Endodermal cell (in vitro differentiated cells): Measurements from ENCODE around the gene CXCL1. TPM values are rescaled to one million over a fixed set of nuclear protein-coding genes. Genes with fewer than 3 reads are reported as not detected.

Experiments used
- DNase-seq: peaks from one replicate; pipeline ENCODE4 v3.0.0-alpha.2; 2017
- H3K27ac ChIP-seq: 2 replicates; pipeline ENCODE4 v1.5.1; 2013; ENCODE audit warnings: mild to moderate bottlenecking, low read depth, low read length, moderate library complexity
- H3K27me3 ChIP-seq: 2 replicates; pipeline ENCODE4 v1.6.1; 2013; ENCODE audit warnings: mild to moderate bottlenecking, low read length, moderate library complexity; ENCODE audit not compliant: insufficient read depth, control insufficient read depth, poor library complexity, severe bottlenecking
- H3K36me3 ChIP-seq: 2 replicates; pipeline ENCODE4 v1.7.0; 2013; ENCODE audit warnings: mild to moderate bottlenecking, low read length, moderate library complexity; ENCODE audit not compliant: control insufficient read depth, insufficient read depth
- H3K4me1 ChIP-seq: one replicate; pipeline ENCODE4 v1.7.0; 2013; ENCODE audit warnings: low read length; ENCODE audit not compliant: control insufficient read depth, insufficient read depth
- H3K4me3 ChIP-seq: 2 replicates; pipeline ENCODE4 v1.5.1; 2013; ENCODE audit warnings: mild to moderate bottlenecking, low read length, moderate library complexity
- H3K9ac ChIP-seq: 2 replicates; pipeline ENCODE4 v1.6.1; 2013; ENCODE audit warnings: mild to moderate bottlenecking, low read length, moderate library complexity; ENCODE audit not compliant: poor library complexity, severe bottlenecking; ENCODE audit errors: extremely low read depth
- H3K9me3 ChIP-seq: 2 replicates; pipeline ENCODE4 v1.6.1; 2013; ENCODE audit warnings: mild to moderate bottlenecking, low read length, moderate library complexity; ENCODE audit not compliant: control insufficient read depth
- H3K27ac Mint-ChIP-seq: 2 replicates; pipeline ENCODE4 v1.8.0; 2020; ENCODE audit warnings: mixed read lengths
- H3K27me3 Mint-ChIP-seq: 2 replicates; pipeline ENCODE4 v1.8.0; 2021; ENCODE audit warnings: mild to moderate bottlenecking, mixed read lengths; ENCODE audit not compliant: insufficient read depth
- H3K36me3 Mint-ChIP-seq: 2 replicates; pipeline ENCODE4 v1.8.0; 2020; ENCODE audit warnings: low read depth, mixed read lengths
- H3K4me1 Mint-ChIP-seq: 2 replicates; pipeline ENCODE4 v1.8.0; 2020; ENCODE audit warnings: mixed read lengths
- H3K4me3 Mint-ChIP-seq: 2 replicates; pipeline ENCODE4 v1.8.0; 2020; ENCODE audit warnings: mild to moderate bottlenecking, moderate library complexity, mixed read lengths
- H3K9me3 Mint-ChIP-seq: 2 replicates; pipeline ENCODE4 v1.8.0; 2020; ENCODE audit warnings: mild to moderate bottlenecking, mixed read lengths
- WGBS, 2 experiments: methylation state at CpG; one replicate each; pipeline versions ENCODE4 v1.1.5 to v1.1.7; 2013; ENCODE audit warnings: missing lambda C conversion rate in 2 of 2, mixed read lengths in 1 of 2; ENCODE audit not compliant: insufficient coverage in 1 of 2, insufficient read length in 1 of 2; 5-methylcytosine and 5-hydroxymethylcytosine counted together
- total RNA-seq, 2 donors: library from RNA; stranded (reverse); fragmentation: NEBNext Ultra II Directional in 1 of 2; extraction: Animal tissue kit (Norgen Biotek cat#: 25700) in 1 of 2; gene quantifications; 2 replicates in 1 of 2; 3 replicates in 1 of 2; pipeline ENCODE4 v1.2.1, GENCODE V29; 2021
- TF ChIP-seq, protein P1 (sequence below): fragments of 200-600 bp; sonication (generic); conservative IDR thresholded peaks from 2 replicates; pipeline ENCODE4 v1.5.0; 2021; ENCODE audit warnings: antibody characterized with exemption, mild to moderate bottlenecking

The CXCL1 gene
- total RNA-seq, 2 donors from 2014 or later = 0.24 TPM; not detected in 1

DNA sequence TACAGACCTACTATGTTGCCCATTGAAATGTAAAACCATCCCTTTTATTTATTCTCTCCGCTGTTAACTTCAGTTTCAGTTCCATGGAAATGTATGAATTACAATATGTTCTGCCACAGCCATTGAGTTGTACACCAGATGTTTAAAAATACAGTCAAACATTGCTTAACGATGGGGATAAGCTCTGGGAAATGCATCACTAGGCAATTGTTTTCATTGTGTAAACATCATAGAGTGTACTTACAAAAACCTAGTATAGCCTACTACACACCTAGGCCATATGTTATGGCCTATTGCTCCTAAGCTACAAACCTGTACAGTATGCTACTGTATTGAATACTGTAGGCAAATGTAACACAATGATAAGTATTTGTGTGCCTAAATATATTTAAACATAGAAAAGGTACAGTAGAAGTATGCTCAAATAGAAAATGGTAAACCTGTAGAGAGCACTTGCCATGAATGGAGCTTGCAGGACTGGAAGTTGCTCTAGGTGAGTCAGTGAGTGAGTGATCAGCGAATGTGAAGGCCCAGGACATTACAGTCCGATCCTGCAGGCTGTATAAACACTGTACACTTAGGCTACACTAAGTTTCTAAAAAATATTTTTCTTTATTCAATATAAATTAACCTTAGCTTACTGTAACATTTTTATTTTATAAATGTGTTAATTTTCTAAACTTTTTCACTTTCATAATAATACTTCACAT lies 18.8 kb upstream of the CXCL1 start:
- Histone ChIP-seq H3K4me3 (no peak overlapping the region), H3K9ac (no peak overlapping the region), H3K4me1 (no peaks in the 10 kb centered on the region), H3K9me3 (no peaks in the 10 kb centered on the region), H3K27ac (no peak overlapping the region), H3K27me3 (no peaks in the 10 kb centered on the region), H3K36me3 (no peaks in the 10 kb centered on the region)
- no peaks in the 10 kb centered on the region for H3K36me3 Mint-ChIP-seq
- peaks cover 7% of the 10 kb centered on the region for H3K4me1 Mint-ChIP-seq
- H3K27me3 Mint-ChIP-seq = peaks cover 57% of the 10 kb centered on the region
- no peak overlapping the region for H3K4me3 Mint-ChIP-seq
- DNase-seq = no peak
- H3K9me3 Mint-ChIP-seq = no peaks in the 10 kb centered on the region
- no peak overlapping the region for H3K27ac Mint-ChIP-seq
- TF ChIP-seq, protein P1, sequence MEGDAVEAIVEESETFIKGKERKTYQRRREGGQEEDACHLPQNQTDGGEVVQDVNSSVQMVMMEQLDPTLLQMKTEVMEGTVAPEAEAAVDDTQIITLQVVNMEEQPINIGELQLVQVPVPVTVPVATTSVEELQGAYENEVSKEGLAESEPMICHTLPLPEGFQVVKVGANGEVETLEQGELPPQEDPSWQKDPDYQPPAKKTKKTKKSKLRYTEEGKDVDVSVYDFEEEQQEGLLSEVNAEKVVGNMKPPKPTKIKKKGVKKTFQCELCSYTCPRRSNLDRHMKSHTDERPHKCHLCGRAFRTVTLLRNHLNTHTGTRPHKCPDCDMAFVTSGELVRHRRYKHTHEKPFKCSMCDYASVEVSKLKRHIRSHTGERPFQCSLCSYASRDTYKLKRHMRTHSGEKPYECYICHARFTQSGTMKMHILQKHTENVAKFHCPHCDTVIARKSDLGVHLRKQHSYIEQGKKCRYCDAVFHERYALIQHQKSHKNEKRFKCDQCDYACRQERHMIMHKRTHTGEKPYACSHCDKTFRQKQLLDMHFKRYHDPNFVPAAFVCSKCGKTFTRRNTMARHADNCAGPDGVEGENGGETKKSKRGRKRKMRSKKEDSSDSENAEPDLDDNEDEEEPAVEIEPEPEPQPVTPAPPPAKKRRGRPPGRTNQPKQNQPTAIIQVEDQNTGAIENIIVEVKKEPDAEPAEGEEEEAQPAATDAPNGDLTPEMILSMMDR = no peak
- 88 to 100% methylated on average over 1 to 4 of the region's 4 CpGs for WGBS, 2 experiments

DNA sequence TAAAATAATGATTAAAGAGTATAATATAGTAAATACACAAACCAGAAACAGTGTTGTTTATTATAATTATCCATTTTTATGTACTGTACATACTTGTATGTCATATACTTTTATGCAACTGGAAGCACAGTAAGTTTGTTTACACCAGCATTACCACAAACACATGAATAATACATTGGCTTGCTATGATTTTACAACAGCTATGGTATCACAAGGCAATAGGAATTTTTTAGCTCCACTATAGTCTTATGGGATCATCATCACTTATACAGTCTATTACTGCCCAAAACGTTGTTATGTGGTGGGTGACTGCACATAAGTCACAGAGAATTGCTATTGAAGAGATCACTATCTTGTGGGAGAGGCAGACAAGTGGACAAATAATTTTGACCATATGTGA lies 17.9 kb upstream of the CXCL1 start:
- no peak overlapping the region for H3K4me3 Mint-ChIP-seq
- H3K27me3 ChIP-seq = no peaks in the 10 kb centered on the region

DNA sequence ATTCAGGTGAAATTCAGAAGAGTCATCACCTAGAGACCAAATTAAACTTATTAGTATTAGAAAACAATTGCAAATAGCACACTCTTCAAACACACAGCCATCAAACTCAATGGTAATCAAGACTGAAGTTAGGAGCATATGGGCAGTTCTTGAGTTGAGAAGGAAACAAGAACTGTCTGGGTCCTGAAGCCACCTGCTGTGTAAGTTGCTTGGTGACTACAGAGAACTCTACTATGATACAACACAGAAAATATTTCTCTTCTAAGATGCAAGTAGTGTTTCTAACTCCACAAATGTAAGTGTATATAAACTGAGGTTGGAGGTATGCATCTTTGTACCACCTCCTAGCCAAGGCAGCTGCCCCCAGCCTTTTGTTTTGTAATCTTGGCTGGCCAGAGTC lies 16.4 kb upstream of the CXCL1 start:
- H3K4me1 ChIP-seq = no peaks in the 10 kb centered on the region
- TF ChIP-seq, protein P1 = no peak

More for the DNA sequence above, 17.9 kb upstream of the CXCL1 start:
- H3K9me3 Mint-ChIP-seq = no peaks in the 10 kb centered on the region
- Histone ChIP-seq H3K4me3 (no peak overlapping the region), H3K9me3 (no peaks in the 10 kb centered on the region), H3K36me3 (no peaks in the 10 kb centered on the region), H3K9ac (no peak overlapping the region), H3K4me1 (no peaks in the 10 kb centered on the region), H3K27ac (no peak overlapping the region)
- peaks cover 59% of the 10 kb centered on the region for H3K27me3 Mint-ChIP-seq
- H3K27ac Mint-ChIP-seq = no peak overlapping the region
- no peaks in the 10 kb centered on the region for H3K36me3 Mint-ChIP-seq
- no peak for DNase-seq
- peaks cover 4% of the 10 kb centered on the region for H3K4me1 Mint-ChIP-seq
- WGBS, 2 experiments = 83 to 90% methylated on average over 1 of the region's 1 CpG
- TF ChIP-seq, protein P1 = no peak

More for the DNA sequence above, 16.4 kb upstream of the CXCL1 start:
- Histone ChIP-seq H3K36me3 (no peaks in the 10 kb centered on the region), H3K27me3 (no peaks in the 10 kb centered on the region), H3K4me3 (no peak overlapping the region), H3K9me3 (no peaks in the 10 kb centered on the region), H3K27ac (no peak overlapping the region), H3K9ac (no peak overlapping the region)
- no peak for DNase-seq
- Mint-ChIP-seq H3K4me1 (peaks cover 4% of the 10 kb centered on the region), H3K9me3 (no peaks in the 10 kb centered on the region), H3K27ac (no peak overlapping the region), H3K36me3 (no peaks in the 10 kb centered on the region), H3K27me3 (peaks cover 53% of the 10 kb centered on the region), H3K4me3 (no peak overlapping the region)
